A549 (cell line): ENCODE results near the gene RACGAP1.

ENCODE experiments used
- BHLHE40 ChIP-seq: IDR thresholded peaks from 2 replicates; pipeline ENCODE4 v1.6.1; 2012; ENCODE audit warnings: low read depth, low read length, inconsistent platforms
- CEBPB ChIP-seq, 2 experiments: fragments of >200 bp in 1 of 2; sonication (Bioruptor Twin) in 1 of 2; formaldehyde crosslinking in 1 of 2; IDR thresholded peaks; 2 replicates each; pipeline ENCODE4 v1.6.1; 2012 to 2016
- CTCF ChIP-seq: fragments of >200 bp; sonication (Bioruptor Twin); formaldehyde crosslinking; IDR thresholded peaks from 3 replicates; pipeline ENCODE4 v1.5.1; 2016
- GATA3 ChIP-seq: IDR thresholded peaks from 2 replicates; pipeline ENCODE4 v1.6.1; 2012; ENCODE audit warnings: borderline replicate concordance
- JUNB ChIP-seq: fragments of >200 bp; sonication (Bioruptor Twin); formaldehyde crosslinking; IDR thresholded peaks from 2 replicates; pipeline ENCODE4 v1.6.1; 2016
- NR3C1 ChIP-seq: fragments of >200 bp; sonication (Bioruptor Twin); formaldehyde crosslinking; IDR thresholded peaks from 3 replicates; pipeline ENCODE4 v1.6.1; 2017
- POLR2A ChIP-seq: IDR thresholded peaks from 2 replicates; pipeline ENCODE4 v1.6.1; 2012; ENCODE audit warnings: mild to moderate bottlenecking, low read length
- RAD21 ChIP-seq, 2 experiments: fragments of >200 bp in 1 of 2; sonication (Bioruptor Twin) in 1 of 2; formaldehyde crosslinking in 1 of 2; IDR thresholded peaks in 1 of 2; conservative IDR thresholded peaks in 1 of 2; 2 replicates in 1 of 2; 3 replicates in 1 of 2; pipeline ENCODE4 v1.6.1; 2012 to 2018; ENCODE audit warnings: inconsistent platforms in 1 of 2
- ZNF302 ChIP-seq: fragments of 250-450 bp; sonication (Bioruptor Pico); IDR thresholded peaks from 2 replicates; pipeline ENCODE4 v1.9.0; 2021; ENCODE audit warnings: inconsistent platforms, mild to moderate bottlenecking, moderate library complexity

DNA sequence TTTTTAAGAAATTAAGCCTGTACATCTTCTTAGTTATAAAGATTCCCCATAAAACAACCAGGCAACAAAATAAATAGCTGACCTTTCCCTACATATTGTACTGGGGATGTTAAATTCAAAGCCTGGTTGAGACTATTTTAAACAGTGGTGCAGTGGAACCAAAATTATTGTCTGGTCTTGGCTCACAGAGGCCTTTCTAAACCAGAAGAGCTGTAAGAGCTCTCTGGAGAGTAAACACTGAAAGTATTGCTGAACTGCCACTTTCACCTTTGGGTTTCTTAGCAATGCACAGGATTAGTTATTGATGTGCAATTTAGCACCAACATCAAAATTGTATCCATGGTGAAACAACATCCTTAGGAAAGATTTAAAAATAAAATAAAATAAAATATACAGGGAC lies 20.6 kb downstream of the RACGAP1 start:
- TF ChIP-seq CTCF (no peak), CEBPB (IDR thresholded peaks at IDR 0.05) (no peak), JUNB (no peak), GATA3 (no peak), RAD21 (conservative IDR thresholded peaks at IDR 0.05 in 1 of 2, IDR thresholded peaks at IDR 0.05 in 1 of 2) (no peak), POLR2A (no peak), BHLHE40 (no peak), ZNF302 (CRISPR knock-in tag) (no peak), NR3C1 (no peak)
